Measurements from ENCODE around the gene KIAA1671.

KIAA1671 gene

DNA sequence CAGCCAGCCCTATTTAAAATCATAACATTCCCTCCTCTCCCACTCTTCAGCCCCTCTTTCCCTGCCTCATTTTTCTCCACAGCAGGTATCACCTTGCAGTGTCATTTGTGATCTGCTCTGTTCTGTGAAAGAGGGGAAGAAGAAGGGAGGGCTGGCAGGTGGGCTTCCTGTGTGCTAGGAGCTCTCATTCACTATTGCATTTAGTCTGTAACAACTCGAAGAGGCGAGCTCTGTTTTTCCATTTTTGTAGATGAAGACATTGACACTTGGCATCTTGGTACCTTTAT lies 195.1 kb downstream of the KIAA1671 start:
- no peak for DNase-seq (ENCODE audit: low spot score)

DNA sequence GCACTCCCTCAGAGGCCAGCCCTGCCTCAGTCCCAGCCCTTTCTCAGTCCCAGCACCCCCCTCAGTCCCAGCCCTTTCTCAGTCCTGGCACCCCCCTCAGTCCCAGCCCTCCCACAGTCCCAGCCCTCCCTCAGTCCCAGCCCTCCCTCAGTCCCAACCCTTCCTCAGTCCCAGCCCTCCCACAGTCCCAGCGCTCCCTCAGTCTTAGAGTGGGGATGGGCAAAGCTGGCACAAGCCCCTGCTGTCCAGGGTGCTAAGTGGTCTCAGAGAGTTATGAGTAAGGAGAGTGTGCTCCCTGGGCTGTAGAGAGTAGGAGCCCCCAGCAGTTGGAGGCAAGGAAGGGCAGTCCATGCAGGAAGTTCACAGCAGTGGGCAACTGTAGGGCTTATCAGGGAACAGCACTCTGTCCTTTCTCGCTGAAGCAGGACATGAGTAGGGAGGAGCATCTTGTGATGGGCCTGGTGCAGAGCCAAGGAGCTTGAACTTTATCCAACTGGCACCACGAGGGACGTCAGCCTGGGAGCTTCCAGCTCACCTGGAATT lies 195.7 kb downstream of the KIAA1671 start:
- no peak for DNase-seq (ENCODE audit: low spot score)

GRCh38 chr22:25149014-25149413 lies 196.5 kb downstream of the KIAA1671 start:
- no peak for DNase-seq (ENCODE audit: low spot score)

- DNase-seq (ENCODE audit: low spot score): no peak
These were observed 201.6 kb downstream of the KIAA1671 start for GRCh38 chr22:25153961-25154666.

DNA sequence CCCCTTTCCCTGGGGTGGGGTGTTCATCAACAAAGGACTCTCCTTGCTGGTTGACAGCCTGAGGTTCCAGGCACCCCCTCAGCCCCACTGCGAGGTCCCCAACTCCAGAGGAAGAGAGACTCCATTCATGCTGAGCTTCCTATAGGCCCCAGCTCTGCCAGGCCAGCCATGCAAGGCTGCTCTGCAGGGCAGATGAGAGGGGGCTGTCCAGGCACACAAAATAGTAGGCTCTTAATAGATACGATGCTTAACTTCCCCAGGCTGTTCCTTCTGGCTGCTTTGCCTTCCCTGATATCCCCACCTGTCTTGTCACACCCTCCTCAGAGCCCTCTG lies 202.1 kb downstream of the KIAA1671 start:
- DNase-seq (ENCODE audit: low spot score): no peak

DNA sequence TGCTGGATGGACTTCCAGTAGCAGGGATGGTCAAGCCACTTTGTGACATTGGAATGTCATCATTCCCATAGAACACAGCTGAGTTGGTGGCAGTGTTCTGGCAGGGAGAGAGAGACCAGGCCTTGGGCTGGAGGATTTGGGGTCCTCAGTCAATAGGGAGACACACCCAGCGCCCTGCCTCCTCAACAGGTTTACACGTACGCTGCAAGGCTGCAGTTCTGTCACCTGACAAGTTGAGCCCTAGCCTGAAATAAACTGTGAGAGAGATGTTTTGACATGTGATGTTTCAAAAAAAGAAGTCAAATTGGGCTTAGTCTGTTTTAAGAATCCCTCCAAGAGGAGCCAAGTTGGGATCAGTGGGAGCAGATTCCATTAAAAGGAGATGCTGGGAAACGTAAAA lies 204.2 kb downstream of the KIAA1671 start:
- no peak for DNase-seq (ENCODE audit: low spot score)

- DNase-seq (ENCODE audit: low spot score): no peak
These were observed 206.5 kb downstream of the KIAA1671 start for GRCh38 chr22:25159028-25159427.

DNA sequence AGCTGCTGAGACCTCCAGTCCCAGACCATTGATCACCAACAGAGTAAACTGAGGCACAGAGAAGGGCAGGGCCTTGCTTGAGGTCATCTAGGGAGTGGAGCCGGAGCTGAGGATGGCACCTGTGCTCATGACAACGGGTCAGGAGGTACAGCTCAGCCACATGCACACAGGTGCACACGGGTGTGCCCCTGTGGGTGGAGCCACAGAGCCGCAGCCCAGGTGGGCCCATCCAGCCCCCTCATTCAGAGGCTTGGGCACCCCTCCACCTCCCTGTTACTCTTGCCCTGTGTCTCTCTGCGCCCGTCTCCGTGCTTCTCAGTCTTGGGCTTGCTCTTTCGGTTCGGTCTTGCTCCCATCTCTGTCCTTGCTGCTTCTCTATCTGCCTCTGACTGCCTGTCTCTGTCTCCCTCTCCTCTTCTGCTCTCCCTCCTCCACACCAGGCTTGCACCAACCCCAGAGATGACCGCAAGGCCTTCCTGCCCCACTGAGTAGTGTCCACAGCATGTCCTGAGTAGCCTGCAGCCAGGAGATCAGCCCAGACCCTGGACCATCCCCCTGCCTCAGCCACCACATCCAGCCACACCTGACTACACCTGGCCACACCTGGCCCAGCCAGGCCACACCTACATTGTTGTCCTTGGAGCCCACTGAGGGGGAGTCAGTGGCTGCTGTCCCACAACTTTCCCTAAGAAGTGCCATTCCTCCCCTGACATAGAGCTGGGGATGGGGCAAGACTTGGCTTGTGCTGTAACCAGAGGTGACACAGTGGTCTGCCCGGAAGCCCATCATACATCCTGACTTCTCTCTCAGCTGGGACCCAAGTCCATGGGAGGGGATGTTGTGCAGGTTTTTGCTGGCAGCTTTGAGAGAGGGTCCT lies 207.8 kb downstream of the KIAA1671 start:
- no peak for DNase-seq (ENCODE audit: low spot score)

DNA sequence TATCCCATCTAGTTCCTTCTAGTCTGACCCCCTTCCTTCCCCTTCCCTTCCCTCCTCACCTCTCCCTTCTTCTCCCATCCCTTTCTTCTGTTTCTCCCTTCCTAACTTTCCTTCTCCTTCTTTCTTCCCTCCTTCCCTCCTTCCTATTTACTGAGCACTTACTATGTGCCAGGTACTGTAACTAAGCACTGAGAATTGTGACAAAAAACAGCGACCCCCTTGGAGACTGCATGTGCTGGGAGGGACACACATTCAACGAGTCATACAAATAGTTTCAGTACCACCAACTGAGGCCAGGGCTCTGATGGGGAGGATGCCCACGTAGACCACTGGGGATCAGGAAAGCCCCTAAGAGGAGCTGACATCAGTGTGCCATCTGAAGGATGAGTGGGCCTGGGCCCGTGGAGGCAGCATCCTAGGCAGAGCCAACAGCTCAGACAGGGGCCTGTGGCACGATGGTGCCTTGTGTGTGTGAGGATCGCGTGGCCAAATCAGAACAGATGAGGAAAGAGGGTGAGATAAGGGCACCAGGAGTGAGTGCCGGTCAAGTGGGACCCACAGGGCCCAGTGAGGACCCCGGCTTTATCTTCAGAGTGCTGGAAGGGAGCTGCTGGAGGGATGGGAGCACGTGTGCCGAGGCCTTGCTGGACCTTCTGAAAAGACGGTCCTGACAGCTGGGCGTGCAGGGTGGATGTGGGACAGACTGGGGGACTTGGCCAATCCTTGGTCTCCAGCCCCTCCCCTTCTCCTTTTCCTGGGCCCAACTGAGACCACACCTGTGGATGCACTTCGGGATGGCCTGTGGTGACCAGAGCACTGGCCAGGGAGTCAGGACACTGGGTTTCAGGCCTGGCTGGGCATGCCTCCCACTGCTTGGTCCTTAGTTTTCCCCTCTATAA lies 208.8 kb downstream of the KIAA1671 start:
- no peak for DNase-seq (ENCODE audit: low spot score)

- no peak for DNase-seq (ENCODE audit: low spot score)
These were observed 209.5 kb downstream of the KIAA1671 start for GRCh38 chr22:25161916-25162530.

GRCh38 chr22:25162561-25162960 lies 210.0 kb downstream of the KIAA1671 start:
- no peak for DNase-seq (ENCODE audit: low spot score)

DNA sequence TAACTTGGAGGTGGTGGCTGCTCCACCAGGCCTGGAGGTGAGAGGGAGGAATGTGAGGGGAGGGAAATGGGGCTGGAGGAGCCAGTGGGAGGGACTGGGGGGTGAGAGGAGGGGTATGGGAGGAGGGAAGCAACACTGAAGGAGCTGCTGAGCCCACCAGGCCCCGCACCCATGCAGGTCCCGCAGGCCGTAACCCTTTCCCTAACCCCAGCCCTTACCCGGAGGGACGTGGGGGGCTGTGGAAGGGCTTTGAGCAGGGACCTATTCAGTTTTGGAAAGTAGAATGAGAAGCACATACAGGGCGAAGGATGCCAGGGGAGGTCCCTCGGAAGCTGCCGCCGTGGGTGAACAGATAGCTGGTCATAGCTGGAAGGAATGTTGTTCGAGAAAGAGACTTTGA lies 213.3 kb downstream of the KIAA1671 start:
- no peak for DNase-seq (ENCODE audit: low spot score)

- no peak for DNase-seq (ENCODE audit: low spot score)
These were observed 213.9 kb downstream of the KIAA1671 start for GRCh38 chr22:25166266-25167040.

DNA sequence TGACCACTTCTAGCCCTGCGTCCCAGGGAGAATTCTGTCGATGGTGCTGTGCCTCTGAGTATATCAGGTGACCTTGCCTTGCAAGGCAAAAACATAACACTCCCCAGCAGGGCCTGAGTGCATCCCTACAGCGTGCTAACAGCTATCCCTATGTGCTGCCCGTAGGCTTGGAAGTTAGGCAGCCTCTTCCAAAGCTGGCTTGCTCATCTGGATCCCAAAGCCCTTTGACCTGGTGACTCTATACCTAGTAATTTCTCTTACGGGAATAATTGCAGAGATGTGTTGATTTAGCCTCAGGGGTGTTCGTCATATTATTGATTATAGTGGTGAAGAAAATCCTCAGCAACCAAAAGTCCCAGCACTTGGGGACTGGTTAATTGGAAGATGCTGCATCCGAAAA lies 214.6 kb downstream of the KIAA1671 start:
- DNase-seq (ENCODE audit: low spot score): no peak

DNA sequence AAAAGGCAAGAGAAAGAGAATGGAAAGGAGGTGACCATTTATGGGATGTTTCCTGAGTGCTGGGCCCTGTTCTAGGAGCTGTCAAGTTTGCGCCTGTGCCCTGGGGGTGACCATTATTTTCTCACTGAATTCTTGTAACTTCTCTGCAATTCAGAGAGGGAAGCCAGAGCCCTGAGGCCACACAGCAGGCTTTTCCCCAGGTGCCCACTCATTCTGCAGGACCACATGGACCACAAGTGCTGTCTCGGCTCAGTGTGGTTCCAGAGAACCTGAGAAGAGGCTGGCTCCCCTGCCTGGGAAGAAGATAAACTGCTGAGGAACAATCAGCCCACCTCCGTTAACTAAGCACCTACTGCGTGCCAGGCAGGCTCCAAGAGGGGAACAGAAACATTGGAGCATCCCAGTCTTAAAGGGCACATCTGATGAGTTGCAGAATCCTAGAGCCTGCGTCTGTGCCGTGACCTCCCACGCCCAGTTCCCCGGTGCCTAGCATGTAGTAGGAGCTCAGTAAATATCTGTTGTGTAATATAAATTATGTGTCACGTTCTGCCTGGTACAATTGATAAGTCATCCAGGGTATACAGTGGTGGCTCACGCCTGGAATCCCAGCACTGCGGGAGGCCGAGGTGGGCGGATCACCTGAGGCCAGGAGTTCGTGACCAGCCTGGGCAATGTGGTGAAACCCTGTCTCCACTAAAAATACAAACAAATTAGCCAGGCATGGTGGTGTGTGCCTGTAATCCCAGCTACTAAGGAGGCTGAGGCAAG lies 215.5 kb downstream of the KIAA1671 start:
- no peak for DNase-seq (ENCODE audit: low spot score)

- no peak for DNase-seq (ENCODE audit: low spot score)
These were observed 216.9 kb downstream of the KIAA1671 start for GRCh38 chr22:25169278-25170031.

DNA sequence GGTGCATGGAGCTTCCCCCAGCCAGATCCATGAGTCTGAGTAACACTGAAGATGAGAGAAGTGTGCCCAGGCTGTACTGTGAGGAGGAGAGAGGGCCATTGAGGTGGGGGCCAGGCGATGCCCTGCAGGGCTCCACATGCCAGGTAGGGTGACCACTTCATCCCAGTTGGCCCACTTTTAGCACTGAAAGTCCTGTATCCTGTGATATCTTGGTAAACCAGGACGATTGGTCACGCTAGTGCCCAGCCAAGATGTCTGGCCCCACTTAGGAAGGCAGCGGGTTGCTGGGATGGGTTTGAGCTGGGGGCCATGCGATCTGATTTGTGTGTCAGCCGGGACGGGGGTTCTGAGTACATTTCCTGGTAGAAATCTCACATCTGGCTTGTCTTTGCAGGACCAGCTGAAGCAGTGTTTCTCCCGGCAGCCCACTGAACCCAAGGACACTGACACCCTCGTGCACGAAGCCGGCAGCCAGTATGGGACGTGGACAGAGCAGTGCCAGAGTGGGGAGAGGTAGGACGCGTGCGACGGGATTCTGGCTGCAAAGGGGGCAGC lies 218.0 kb downstream of the KIAA1671 start:
- no peak for DNase-seq (ENCODE audit: low spot score)

DNA sequence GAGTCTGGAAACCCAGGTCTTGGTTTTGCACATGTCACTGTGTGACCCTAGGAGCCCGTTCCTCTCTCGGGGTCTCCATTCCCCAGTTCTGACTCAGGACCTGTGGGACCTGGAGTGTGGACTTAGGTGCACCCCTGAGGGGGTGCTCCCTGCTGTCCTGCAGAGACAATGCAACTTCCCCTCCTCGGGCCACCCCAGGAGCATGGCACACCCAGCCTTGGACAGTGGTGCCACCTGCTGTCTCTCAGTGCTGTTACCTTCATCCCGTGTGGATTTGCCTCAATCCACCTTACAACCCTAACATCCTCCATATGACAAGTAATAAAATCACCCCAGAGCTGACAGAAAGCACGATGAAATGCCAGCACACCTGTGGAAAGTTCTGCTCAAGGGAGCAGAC lies 219.6 kb downstream of the KIAA1671 start:
- DNase-seq (ENCODE audit: low spot score): no peak

GRCh38 chr22:25174156-25174887 lies 221.8 kb downstream of the KIAA1671 start:
- DNase-seq (ENCODE audit: low spot score): no peak
